ENCODE results near the gene HTR2A. TPM values are rescaled to one million over a fixed set of nuclear protein-coding genes. Genes with fewer than 3 reads are reported as not detected.

HTR2A gene
- total RNA-seq, 1 experiment from 2014 or later = not detected

DNA sequence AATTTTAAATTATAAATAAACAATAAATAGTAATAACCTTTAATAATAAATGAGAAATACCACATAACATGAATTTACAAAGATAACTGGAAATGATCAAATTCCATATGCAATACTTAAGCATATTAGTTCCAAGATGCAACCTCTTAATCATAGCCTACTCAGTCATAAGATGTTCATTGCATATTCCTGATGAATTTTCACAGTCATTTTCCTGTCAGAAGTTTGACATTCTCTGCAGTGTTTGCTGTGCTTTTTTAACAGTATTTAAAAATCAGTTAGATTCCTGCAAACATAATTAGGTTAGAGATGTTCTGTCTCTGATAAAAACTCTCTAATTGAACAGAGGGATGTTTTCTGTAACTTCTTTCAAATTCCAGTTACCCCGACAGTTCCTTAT is 28.6 kb upstream of the HTR2A start:
- Mint-ChIP-seq H3K27me3 (ENCODE audit: unreplicated experiment) (no peaks in the 10 kb centered on the region), H3K9me3 (ENCODE audit: low read depth, unreplicated experiment) (no peaks in the 10 kb centered on the region), H3K27ac (ENCODE audit: unreplicated experiment) (no peak overlapping the region), H3K4me1 (ENCODE audit: low read depth, unreplicated experiment) (no peaks in the 10 kb centered on the region), H3K36me3 (ENCODE audit: insufficient read depth, unreplicated experiment) (no peaks in the 10 kb centered on the region), H3K4me3 (ENCODE audit: low read depth, unreplicated experiment) (no peak overlapping the region)
- TF ChIP-seq, protein P1, sequence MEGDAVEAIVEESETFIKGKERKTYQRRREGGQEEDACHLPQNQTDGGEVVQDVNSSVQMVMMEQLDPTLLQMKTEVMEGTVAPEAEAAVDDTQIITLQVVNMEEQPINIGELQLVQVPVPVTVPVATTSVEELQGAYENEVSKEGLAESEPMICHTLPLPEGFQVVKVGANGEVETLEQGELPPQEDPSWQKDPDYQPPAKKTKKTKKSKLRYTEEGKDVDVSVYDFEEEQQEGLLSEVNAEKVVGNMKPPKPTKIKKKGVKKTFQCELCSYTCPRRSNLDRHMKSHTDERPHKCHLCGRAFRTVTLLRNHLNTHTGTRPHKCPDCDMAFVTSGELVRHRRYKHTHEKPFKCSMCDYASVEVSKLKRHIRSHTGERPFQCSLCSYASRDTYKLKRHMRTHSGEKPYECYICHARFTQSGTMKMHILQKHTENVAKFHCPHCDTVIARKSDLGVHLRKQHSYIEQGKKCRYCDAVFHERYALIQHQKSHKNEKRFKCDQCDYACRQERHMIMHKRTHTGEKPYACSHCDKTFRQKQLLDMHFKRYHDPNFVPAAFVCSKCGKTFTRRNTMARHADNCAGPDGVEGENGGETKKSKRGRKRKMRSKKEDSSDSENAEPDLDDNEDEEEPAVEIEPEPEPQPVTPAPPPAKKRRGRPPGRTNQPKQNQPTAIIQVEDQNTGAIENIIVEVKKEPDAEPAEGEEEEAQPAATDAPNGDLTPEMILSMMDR (IDR thresholded peaks at IDR 0.05; ENCODE audit: unreplicated experiment) = no peak
- intact Hi-C loops (cut with micrococcal nuclease; ENCODE audit: unreplicated experiment) = no loop called here
- DNase-seq = no peak
- CTCF ChIA-PET = no interaction called here
- no TSS peak for BruUV-seq (replicated peaks)

DNA sequence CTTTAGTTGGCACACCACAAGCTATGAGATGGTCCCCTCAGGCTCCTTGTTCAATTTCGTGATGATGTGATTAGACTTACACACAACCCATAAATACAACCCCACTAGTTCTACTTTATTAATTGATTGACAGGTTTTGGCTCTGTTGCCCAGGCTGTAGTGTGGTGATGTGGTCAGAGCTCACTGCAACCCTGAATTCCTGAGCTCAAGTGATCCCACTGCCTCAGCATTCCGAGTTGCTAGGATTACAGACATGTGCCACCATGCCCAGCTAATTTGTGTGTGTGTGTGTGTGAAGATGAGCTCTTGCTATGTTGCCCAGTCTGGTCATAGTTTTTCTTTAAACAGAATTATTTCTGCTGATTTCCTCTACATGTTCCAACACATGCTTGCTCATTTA is 17.5 kb upstream of the HTR2A start:
- Mint-ChIP-seq H3K4me1 (ENCODE audit: low read depth, unreplicated experiment) (no peaks in the 10 kb centered on the region), H3K4me3 (ENCODE audit: low read depth, unreplicated experiment) (no peak overlapping the region), H3K9me3 (ENCODE audit: low read depth, unreplicated experiment) (no peaks in the 10 kb centered on the region), H3K36me3 (ENCODE audit: insufficient read depth, unreplicated experiment) (no peaks in the 10 kb centered on the region), H3K27me3 (ENCODE audit: unreplicated experiment) (no peaks in the 10 kb centered on the region), H3K27ac (ENCODE audit: unreplicated experiment) (no peak overlapping the region)
- TF ChIP-seq, protein P1 (IDR thresholded peaks at IDR 0.05; ENCODE audit: unreplicated experiment) = no peak
- intact Hi-C loops (cut with micrococcal nuclease; ENCODE audit: unreplicated experiment) = no loop called here
- no peak for DNase-seq
- no TSS peak for BruUV-seq (replicated peaks)
- CTCF ChIA-PET = no interaction called here

DNA sequence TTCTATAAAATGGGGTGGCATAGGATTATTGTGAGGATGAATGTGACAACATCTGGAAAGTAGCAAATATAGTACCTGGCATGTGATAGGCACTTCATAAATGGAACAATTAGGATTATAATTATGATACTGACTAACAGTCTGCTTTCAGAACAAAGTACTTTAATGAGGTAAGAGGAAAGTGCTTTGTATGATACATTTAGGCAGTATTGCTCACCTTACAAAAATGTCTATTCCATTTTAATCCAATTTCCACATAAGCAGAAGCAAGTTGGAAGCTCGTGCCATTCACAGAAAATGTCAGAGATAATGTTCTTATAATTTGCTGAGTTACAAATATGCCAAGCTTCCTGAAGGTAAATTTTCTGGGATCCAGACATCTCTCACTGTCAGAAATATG is 16.9 kb upstream of the HTR2A start:
- H3K4me1 Mint-ChIP-seq (ENCODE audit: low read depth, unreplicated experiment) = no peaks in the 10 kb centered on the region
- CTCF ChIA-PET = no interaction called here
- no TSS peak for BruUV-seq (replicated peaks)
- intact Hi-C loops (cut with micrococcal nuclease; ENCODE audit: unreplicated experiment) = no loop called here
- TF ChIP-seq, protein P1 (IDR thresholded peaks at IDR 0.05; ENCODE audit: unreplicated experiment) = no peak
- no peak overlapping the region for H3K4me3 Mint-ChIP-seq (ENCODE audit: low read depth, unreplicated experiment)
- no peaks in the 10 kb centered on the region for H3K9me3 Mint-ChIP-seq (ENCODE audit: low read depth, unreplicated experiment)
- H3K27ac Mint-ChIP-seq (ENCODE audit: unreplicated experiment) = no peak overlapping the region
- no peak for DNase-seq
- no peaks in the 10 kb centered on the region for H3K36me3 Mint-ChIP-seq (ENCODE audit: insufficient read depth, unreplicated experiment)
- peaks cover 5% of the 10 kb centered on the region for H3K27me3 Mint-ChIP-seq (ENCODE audit: unreplicated experiment)

DNA sequence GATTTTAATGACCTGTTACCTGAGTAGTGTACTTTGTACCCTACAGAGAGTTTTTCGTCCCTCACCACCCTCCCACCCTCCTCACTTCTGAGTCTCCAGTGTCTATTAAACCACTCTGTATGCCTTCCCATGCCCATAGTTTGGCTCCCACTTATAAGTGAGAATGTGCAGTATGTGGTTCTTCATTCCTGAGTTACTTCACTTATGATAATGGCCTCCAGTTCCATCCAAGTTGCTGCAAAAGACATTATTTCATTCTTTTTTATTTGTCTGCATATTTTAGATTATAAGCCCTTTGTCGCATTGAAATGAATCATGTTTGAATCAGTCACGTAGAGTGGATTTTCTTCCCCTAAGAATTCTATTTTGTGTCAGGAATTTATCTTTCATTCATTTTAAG is 12.2 kb upstream of the HTR2A start:
- CTCF ChIA-PET = no interaction called here
- Mint-ChIP-seq H3K27ac (ENCODE audit: unreplicated experiment) (no peak overlapping the region), H3K27me3 (ENCODE audit: unreplicated experiment) (peaks cover 16% of the 10 kb centered on the region), H3K36me3 (ENCODE audit: insufficient read depth, unreplicated experiment) (no peaks in the 10 kb centered on the region), H3K4me1 (ENCODE audit: low read depth, unreplicated experiment) (no peaks in the 10 kb centered on the region), H3K9me3 (ENCODE audit: low read depth, unreplicated experiment) (no peaks in the 10 kb centered on the region), H3K4me3 (ENCODE audit: low read depth, unreplicated experiment) (no peak overlapping the region)
- TF ChIP-seq, protein P1 (IDR thresholded peaks at IDR 0.05; ENCODE audit: unreplicated experiment) = no peak
- no TSS peak for BruUV-seq (replicated peaks)
- intact Hi-C loops (cut with micrococcal nuclease; ENCODE audit: unreplicated experiment) = no loop called here
- DNase-seq = no peak

DNA sequence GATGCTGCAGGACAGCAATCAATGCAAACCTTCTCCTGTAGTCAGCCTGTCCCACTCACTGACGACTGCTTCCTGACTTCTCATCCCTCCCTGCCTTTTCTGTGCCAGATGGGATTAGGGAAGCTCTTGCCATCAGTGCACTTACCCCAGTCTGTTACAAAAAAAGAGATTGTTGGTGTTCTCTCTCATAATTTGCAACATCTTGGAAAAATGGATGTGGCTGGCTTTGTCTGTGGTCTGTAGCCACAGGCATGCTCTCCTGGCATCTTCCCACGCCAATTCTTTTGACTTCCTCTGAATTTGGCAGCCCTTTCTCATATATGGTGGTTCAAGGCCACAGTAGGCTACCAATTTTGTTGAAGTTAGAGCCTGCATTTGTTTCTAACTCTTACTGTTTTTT is 11.6 kb upstream of the HTR2A start:
- CTCF ChIA-PET = no interaction called here
- Mint-ChIP-seq H3K9me3 (ENCODE audit: low read depth, unreplicated experiment) (no peaks in the 10 kb centered on the region), H3K4me1 (ENCODE audit: low read depth, unreplicated experiment) (no peaks in the 10 kb centered on the region), H3K36me3 (ENCODE audit: insufficient read depth, unreplicated experiment) (no peaks in the 10 kb centered on the region), H3K27me3 (ENCODE audit: unreplicated experiment) (peaks cover 16% of the 10 kb centered on the region), H3K4me3 (ENCODE audit: low read depth, unreplicated experiment) (no peak overlapping the region), H3K27ac (ENCODE audit: unreplicated experiment) (no peak overlapping the region)
- BruUV-seq (replicated peaks) = no TSS peak
- TF ChIP-seq, protein P1 (IDR thresholded peaks at IDR 0.05; ENCODE audit: unreplicated experiment) = no peak
- intact Hi-C loops (cut with micrococcal nuclease; ENCODE audit: unreplicated experiment) = no loop called here
- no peak for DNase-seq
